Subcutaneous abdominal adipose tissue (tissue), 5 donors: Measurements from ENCODE around the gene MRM2.
A peak's percentile ranks its signal among the peaks of the same experiment; 100 is the strongest.

Source experiments
- H3K27ac ChIP-seq: one replicate; pipeline ENCODE4 v1.7.0; 2013; ENCODE audit warnings: low read depth, mild to moderate bottlenecking, inconsistent platforms, low read length, moderate library complexity
- H3K27me3 ChIP-seq, 5 donors: one replicate each; pipeline ENCODE4 v1.7.0; 2013; ENCODE audit warnings: low read length in 5 of 5, inconsistent platforms in 1 of 5; ENCODE audit not compliant: control insufficient read depth in 5 of 5, insufficient read depth in 4 of 5
- H3K36me3 ChIP-seq, 5 donors: one replicate each; pipeline ENCODE4 v1.7.0; 2013; ENCODE audit warnings: low read length in 5 of 5; ENCODE audit not compliant: control insufficient read depth in 5 of 5, insufficient read depth in 5 of 5
- H3K4me1 ChIP-seq, 5 donors: one replicate each; pipeline ENCODE4 v1.7.0; 2013; ENCODE audit warnings: low read length in 5 of 5, mild to moderate bottlenecking in 3 of 5, moderate library complexity in 1 of 5; ENCODE audit not compliant: control insufficient read depth in 5 of 5, insufficient read depth in 5 of 5
- H3K4me3 ChIP-seq, 5 donors: one replicate each; pipeline ENCODE4 v1.7.0; 2013; ENCODE audit warnings: low read length in 5 of 5, low read depth in 1 of 5
- H3K9ac ChIP-seq, 5 donors: one replicate each; pipeline ENCODE4 v1.7.0; 2013; ENCODE audit warnings: low read length in 5 of 5, mild to moderate bottlenecking in 4 of 5, moderate library complexity in 3 of 5
- H3K9me3 ChIP-seq, 5 donors: one replicate each; pipeline ENCODE4 v1.7.0; 2013; ENCODE audit warnings: low read length in 5 of 5; ENCODE audit not compliant: control insufficient read depth in 5 of 5
- donor health status: healthy.
- donor health status: healthy.
- donor health status: healthy.
- donor health status: healthy.
- donor health status: healthy.

MRM2 gene

DNA sequence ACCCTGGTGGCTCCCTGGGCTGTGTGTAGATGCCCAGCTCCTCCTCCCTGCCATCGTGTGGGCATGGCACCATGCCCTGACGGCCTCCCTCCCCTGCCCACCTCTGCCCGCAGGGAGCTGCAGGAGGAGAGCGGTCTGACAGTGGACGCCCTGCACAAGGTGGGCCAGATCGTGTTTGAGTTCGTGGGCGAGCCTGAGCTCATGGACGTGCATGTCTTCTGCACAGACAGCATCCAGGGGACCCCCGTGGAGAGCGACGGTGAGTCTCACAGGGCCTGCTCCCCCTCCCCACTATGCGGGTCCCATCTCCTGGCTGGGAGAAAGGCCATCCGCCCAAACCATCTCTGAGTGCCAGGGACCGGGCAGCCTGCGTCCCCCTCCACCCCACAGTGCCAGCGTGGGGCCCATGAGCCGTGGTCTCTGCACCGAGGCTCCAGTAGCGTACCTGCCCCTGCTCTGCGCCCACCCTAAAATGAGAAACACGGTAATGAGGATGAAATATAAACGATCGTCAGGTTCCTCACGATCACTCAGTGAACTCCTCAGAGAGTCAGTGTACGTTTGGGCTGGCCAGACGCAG is 7.8 kb upstream of the MRM2 start:
- Histone ChIP-seq H3K27me3 (no peaks in the 10 kb centered on the region), H3K9me3 (no peaks in the 10 kb centered on the region), H3K9ac (no peak overlapping the region), H3K4me1 (peaks cover 1 to 30% (median 21%) of the 10 kb centered on the region in 5 donors), H3K27ac (no peak overlapping the region), H3K4me3 (no peak overlapping the region), H3K36me3 (peaks cover 0 to 24% (median 17%) of the 10 kb centered on the region in 5 donors)

DNA sequence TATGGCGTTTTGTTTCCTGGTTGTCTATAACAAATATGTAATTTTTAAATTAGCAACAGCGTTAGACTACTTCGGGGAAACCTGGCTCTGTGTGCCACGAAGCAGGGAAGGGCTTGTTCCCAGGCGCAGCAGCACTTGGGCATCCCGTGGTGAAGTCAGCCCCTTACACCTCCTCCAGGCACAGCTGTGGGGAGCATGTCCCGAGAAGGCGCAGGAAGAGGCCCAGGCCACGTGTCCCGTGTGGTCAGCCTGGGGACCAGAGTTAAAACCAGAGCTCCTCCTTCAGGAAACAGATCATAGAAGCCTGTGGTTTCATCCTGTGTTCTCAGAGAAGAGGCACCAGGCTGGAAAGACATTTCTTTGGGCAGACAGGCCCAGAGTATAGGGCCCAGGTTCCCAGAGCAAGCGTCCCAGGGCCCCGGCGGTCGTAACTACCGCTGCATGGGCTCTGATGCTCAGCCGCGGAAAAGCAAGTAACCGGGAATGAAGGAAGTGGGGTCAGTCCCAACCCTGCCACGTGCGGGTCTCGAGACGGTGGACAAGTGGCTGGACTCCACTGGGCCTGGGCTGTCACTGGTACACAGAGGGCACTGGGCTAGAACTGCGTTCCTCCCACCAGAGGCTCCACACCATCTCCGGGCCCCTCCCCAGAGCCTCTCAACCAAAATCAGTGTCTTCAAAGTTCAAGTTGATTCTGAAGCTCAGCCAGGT is 7.1 kb upstream of the MRM2 start:
- Histone ChIP-seq H3K27ac (no peak overlapping the region), H3K9ac (peak overlapping the region in 3 of 5 donors; percentile 6 to 29 (median 14)), H3K4me3 (peak overlapping the region in 1 of 5 donors; percentile 3)

DNA sequence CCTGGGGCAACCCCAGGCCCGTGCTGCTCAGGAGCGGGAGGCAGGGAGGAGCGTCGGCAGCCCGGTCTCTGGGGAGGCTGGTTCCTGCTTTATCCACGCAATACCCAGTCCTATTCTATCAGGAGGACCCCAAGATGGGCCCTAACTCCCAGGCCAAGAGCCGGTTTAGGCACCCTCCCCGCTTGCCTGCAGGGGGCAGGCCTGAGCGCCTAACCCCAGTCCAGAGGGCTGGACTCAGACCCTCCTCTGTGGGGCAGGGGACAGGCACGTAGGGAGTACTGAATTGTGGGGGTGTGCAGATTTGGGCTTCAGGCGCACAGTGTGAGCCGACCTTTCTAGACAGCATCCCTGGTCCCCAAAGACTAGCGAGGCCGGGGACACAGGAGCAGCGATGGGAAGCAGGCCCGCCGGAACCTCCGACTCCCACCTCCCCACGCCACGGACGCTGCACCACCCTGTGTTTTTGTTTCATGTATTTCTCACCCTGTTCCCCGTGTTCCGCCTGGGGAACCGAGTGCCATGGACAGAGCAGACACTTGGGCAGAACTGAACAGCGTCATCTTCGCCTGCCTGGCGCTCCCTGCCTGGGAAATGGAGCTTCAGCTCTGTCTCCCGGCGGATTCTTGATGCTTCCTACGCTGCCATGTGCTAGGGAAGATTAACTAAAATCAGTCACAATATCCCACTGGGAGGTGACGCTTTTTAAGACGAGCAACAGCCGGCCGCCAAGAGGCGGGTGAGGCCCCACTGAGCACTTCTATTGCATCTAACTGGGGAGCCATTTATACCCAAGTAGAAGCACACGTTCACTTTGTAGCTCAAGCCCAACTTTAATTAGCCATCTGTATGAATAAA is 5.4 kb upstream of the MRM2 start:
- Histone ChIP-seq H3K27ac (no peak overlapping the region), H3K9ac (no peak overlapping the region), H3K27me3 (no peaks in the 10 kb centered on the region), H3K4me3 (no peak overlapping the region), H3K9me3 (no peaks in the 10 kb centered on the region), H3K36me3 (peaks cover 0 to 6% (median 0%) of the 10 kb centered on the region in 5 donors), H3K4me1 (peaks cover 3 to 35% (median 27%) of the 10 kb centered on the region in 5 donors)

More for the DNA sequence above, 7.1 kb upstream of the MRM2 start:
- Histone ChIP-seq H3K9me3 (no peaks in the 10 kb centered on the region), H3K36me3 (peaks cover 0 to 18% (median 10%) of the 10 kb centered on the region in 5 donors), H3K4me1 (peaks cover 1 to 30% (median 21%) of the 10 kb centered on the region in 5 donors), H3K27me3 (no peaks in the 10 kb centered on the region)

DNA sequence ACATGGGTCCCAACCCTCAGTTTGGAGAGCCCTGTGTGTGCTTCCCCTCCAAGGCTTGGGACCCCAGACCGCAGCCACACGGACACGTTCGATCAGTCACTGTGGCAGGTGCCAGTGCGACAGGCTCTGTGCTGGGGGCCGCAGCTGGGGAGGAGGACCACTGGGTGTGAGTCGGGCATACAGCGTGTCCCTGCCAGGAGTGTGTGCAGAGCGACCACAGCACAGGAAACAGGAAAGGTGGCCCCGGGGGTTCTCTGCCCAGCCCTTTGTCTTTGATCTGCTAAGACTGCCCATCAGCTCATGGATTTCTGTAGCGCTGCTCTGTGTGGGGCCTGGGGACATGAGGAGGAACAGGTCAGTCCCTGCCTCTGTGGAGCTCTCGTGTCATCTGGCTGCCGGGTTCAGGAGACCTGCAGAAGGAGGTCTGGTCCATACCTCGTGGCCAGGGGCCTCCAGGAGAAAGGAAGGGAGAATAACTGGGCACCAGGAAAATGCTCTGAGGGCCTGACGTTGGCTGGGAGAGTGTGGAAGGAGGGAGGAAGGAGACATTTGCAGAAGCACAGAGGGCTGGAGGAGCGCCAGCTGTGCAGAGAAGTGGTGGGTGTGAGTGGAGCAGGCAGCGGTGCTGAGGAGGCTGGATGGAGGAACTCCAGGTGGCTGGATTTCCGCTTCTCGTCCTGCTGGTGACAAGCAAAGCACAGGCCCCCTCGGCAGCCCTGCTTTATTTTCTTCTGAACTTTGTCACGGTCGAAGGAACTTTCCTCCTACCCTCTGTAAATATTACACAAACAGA is 4.1 kb upstream of the MRM2 start:
- Histone ChIP-seq H3K9ac (peak overlapping the region in 1 of 5 donors; percentile 30), H3K36me3 (peaks cover 0 to 6% (median 0%) of the 10 kb centered on the region in 5 donors), H3K4me1 (peaks cover 3 to 43% (median 34%) of the 10 kb centered on the region in 5 donors), H3K27ac (no peak overlapping the region), H3K4me3 (no peak overlapping the region), H3K9me3 (no peaks in the 10 kb centered on the region), H3K27me3 (no peaks in the 10 kb centered on the region)

DNA sequence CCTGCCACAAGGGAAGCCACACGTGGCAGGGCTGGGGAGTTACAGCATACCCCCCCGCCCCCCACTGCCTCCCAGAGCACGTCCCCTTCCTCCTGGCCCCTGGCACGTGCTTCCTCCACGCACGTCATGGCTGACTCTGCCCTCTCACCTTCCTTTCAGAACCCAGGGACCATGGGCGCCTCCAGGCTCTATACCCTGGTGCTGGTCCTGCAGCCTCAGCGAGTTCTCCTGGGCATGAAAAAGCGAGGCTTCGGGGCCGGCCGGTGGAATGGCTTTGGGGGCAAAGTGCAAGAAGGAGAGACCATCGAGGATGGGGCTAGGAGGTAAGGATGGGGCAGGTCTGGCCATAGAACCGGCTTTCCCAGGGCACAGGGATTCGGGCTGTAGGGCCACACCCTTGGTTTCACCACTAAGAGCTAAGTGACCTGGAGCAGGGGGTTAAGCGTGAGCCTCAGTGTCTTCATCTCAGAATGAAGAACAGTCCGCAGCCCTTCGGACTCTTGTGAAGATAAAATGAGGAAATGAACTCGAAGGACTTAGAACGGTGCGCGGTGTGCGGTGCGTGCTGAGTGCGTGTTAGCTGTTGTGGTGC is 2.5 kb upstream of the MRM2 start:
- Histone ChIP-seq H3K9ac (no peak overlapping the region), H3K4me1 (peaks cover 2 to 46% (median 33%) of the 10 kb centered on the region in 5 donors), H3K27ac (no peak overlapping the region), H3K4me3 (no peak overlapping the region), H3K36me3 (peaks cover 0 to 9% (median 0%) of the 10 kb centered on the region in 5 donors), H3K27me3 (no peaks in the 10 kb centered on the region), H3K9me3 (no peaks in the 10 kb centered on the region)

DNA sequence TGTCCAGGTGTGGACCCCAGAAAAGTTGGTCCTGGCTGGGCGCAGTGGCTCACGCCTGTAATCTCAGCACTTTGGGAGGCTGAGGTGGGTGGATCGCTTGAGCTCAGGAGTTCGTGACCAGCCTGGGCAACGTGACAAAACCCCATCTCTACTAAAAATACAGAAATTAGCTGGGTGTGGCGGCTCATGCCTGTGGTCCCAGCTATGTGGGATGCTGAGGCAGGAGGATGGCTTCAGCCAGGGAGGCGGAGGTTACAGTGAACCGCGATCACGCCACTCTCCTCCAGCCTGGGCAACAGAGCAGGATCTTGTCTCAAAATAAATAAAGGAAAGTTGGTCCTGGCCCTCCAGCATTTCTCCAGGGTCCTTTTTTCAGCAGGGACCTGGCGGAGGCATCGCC is 1.5 kb upstream of the MRM2 start:
- H3K4me1 ChIP-seq = peaks cover 1 to 36% (median 23%) of the 10 kb centered on the region in 5 donors
- H3K36me3 ChIP-seq = peaks cover 0 to 16% (median 8%) of the 10 kb centered on the region in 5 donors
- no peak overlapping the region for H3K9ac ChIP-seq
- H3K4me3 ChIP-seq = no peak overlapping the region
- H3K27me3 ChIP-seq = no peaks in the 10 kb centered on the region
- no peaks in the 10 kb centered on the region for H3K9me3 ChIP-seq
- H3K27ac ChIP-seq = no peak overlapping the region

DNA sequence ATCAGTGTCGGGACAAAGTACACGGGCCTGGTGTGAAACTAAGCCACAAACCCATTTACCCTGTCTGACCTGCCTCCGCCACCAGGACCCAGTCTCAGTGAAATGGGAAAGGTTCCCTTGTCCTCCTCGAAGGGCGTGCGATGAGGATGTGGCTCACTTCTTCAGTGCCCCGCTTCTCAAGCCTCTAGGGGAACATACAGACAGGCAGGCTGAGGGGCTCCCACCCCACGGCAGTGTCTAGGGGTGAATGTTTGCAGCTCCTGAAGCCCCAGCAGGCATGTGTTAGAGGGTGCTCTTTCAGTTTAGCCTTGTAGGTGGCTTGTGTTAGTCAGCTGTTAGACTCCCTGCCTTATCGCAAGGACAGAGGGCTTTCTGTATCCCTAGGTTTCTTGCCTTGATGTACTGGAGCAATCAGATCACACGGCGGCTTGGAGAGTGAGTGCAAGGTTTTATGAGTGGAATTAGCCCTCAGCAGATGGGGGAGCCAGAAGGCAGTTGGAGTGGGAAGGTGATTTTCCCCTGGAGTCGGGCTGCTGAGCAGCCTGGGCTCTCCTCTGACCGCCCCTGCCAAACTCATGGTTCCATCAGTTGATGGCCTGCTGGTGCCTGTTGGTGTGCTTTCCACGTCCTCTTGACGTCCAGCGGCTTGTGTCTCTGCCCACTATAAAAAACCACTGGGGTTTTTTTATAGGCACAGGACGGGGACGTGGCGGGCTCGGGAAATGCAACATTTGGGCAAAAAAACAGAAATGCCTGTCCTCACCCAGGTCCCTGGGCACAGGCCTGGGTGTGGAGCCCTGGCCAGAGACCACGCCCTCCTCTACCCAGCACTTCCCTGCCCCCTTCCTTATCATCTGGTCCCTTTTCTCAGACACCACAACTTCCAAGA is 780 bp upstream of the MRM2 start:
- Histone ChIP-seq H3K27ac (no peak overlapping the region), H3K9ac (peak overlapping the region; percentile 48 to 90 (median 86)), H3K9me3 (no peaks in the 10 kb centered on the region), H3K36me3 (peaks cover 4 to 23% (median 14%) of the 10 kb centered on the region in 5 donors), H3K4me1 (peaks cover 1 to 36% (median 27%) of the 10 kb centered on the region in 5 donors), H3K4me3 (peak overlapping the region; percentile 69 to 89 (median 81)), H3K27me3 (no peaks in the 10 kb centered on the region)

DNA sequence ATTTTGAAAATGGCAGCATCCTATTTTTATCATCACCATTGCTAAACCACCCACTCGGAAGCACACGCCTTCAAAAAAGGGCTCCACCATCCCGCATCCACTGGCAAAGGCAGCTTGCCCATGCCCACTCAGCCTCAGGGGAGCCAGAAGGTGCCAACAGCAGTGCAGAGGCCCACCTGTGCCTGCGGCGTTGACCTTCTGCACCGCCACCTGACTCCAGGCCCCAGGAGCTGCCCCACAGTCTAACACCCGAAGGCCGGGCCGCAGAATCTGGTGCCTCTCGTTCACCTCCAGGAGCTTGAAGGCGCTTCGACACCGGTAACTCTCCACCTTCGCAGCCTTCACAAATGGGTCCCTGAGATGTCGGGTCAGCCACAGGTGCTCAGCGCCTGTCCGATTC is 2.8 kb downstream of the MRM2 start:
- Histone ChIP-seq H3K27me3 (no peaks in the 10 kb centered on the region), H3K36me3 (peaks cover 7 to 41% (median 37%) of the 10 kb centered on the region in 5 donors), H3K27ac (no peak overlapping the region), H3K9me3 (no peaks in the 10 kb centered on the region), H3K9ac (no peak overlapping the region), H3K4me3 (no peak overlapping the region), H3K4me1 (peaks cover 1 to 30% (median 27%) of the 10 kb centered on the region in 5 donors)
